HG03175 (cell line): Measurements from ENCODE around the gene PUM2.

Experiments
- ATAC-seq: cut with Tn5 transposase; IDR thresholded peaks from one replicate; pipeline ENCODE4 v1.9.1; 2021; ENCODE audit warnings: mild to moderate bottlenecking, moderate library complexity; ENCODE audit not compliant: unreplicated experiment

The PUM2 gene

GRCh38 chr2:20205915-20206524 lies 144.6 kb downstream of the PUM2 start:
- ATAC-seq = no peak

DNA sequence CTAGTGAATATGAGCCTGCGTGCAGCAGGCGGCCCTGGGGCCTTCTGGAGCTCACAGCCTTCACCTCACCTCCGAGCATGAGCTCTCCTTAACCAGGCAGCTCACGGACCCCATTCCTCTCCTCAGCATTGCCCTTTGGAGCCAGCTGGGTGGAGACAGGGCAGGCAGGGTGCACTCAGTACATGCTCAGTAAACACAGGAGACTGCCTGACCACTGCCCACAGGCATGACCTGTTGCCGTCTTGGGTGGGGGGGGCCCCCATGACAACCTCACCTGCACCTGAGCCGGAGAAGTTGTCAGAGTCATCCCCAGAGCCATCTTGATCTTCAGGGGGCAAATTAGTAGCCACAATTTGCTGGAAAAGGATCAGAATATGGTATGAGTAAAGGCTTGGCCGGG lies 145.6 kb downstream of the PUM2 start:
- ATAC-seq = no peak

GRCh38 chr2:20203521-20204225 lies 147.0 kb downstream of the PUM2 start:
- no peak for ATAC-seq

- ATAC-seq = no peak
These were observed 147.6 kb downstream of the PUM2 start for GRCh38 chr2:20203072-20203471.

DNA sequence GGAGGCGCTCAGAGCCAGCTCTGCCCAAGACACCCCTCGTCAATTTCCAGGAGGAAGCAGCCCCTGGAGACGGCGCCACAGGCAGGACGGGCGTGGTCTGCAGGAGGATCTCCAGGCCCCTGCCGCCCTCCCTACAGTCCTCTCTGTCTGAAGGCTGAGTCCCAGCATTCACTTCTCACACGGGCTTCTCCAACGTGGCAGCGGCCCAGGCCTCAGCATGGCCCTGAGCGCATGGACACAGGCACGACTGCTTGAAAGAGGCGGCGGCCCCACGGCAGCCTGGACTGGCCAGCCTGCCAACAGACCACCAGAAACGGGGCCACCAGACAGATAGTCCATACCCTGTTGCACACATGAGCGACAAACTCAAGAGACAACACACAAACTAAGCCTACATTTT lies 149.0 kb downstream of the PUM2 start:
- no peak for ATAC-seq

- ATAC-seq = no peak
These were observed 149.7 kb downstream of the PUM2 start for GRCh38 chr2:20200697-20201555.

DNA sequence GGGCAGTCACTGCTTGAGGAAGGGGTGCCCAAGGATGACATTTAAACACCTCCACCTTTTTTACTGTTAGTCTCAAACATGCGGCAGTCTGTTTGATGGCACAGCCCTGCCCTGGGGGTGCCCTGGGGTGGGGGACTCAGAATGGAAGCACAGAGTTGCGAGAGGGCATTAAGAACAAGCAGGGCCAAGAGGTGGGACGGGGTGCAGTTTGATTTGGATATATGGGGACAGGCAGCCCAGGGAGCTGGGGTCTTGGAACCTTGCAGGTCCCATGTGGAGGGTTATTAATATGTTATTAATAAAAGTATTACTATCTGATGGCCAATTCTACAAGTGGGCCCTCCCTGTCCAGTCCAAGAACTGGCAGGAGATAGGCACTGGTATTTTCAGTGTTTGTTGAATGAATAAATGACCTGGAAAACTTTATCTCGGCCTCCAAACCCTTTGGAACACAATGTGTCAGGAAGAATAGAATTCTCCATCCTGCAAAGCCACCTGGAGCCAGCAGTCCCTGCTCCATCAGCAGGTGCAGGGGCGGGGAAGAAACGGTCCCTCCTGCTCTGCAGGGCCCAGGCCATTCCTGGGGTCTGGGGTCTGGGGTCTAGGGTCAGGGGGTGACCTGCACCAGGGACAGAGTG lies 150.9 kb downstream of the PUM2 start:
- ATAC-seq = no peak

DNA sequence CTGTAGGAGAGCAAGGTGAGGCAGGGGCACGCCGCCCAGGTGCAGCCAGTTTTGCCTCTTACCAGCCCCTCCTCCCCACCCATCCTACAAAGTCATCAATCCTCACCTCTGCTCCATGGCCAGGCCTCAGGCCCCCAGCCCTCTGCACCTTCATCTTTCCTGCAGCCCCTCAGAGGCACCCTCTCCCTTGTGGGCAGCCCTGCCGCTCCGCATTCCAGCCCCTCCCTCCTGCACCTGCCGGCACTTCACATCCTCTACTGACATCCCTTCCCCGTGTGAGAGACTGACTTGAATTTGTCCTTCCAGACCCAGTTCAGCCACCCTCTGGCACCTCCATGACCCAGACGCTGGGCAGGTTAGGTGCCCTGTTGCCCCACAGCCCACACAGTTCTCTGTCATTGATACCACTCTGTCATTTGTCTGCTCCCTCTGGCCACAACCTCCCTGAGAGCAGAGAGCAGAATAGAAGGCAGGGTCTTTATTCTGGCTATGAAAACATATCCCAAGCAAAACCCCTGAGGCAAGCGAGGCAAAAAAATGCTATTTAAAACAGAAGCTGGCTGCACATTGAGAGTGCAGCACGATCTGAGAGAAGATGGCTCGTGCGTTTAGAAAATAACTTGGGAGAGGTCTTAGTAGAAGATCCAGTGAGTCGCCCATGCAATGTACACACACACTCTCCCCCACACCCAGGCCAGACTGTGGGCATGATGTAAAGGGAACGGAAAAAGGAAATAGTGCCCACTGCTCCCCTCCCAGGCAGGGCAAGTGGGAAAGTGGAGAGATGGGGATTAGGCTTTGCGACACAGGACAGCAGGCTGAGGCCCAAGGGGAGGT lies 151.6 kb downstream of the PUM2 start:
- no peak for ATAC-seq
